HG03565 (cell line): Measurements from ENCODE around the gene SDC1.
"Not testable (repeated sequence)": the region's sequence is repeated elsewhere in the genome, so short reads cannot be mapped to it uniquely, and the experiment has no call there.

Source experiments
- ATAC-seq: cut with Tn5 transposase; IDR thresholded peaks from one replicate; pipeline ENCODE4 v1.9.1; 2021; ENCODE audit warnings: mild to moderate bottlenecking, moderate library complexity; ENCODE audit not compliant: unreplicated experiment

Gene SDC1

GRCh38 chr2:20224716-20225293, at the start of gene SDC1:
SDC1 (minus strand) TSS chr2:20225130; CDS start chr2:20224867, 263 bp downstream.
- no peak for ATAC-seq

DNA sequence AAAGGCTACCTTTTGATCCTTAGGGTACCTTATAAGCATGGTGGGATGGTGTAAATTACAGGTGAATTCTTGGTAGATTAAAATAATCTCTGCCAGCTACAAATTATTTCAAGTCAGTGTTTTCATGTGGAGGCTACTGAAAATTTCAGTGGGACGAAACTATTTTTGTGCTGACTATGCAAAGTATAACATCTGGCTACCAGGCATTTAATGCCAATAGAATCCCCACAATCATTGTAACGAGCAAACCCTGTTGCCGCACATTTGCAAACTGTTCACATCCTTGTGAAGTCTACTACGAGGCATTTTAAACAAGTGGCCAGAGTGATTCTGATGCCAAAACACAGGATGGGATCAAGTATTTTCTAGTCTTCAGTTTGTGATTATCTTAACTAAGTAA, 48.1 kb upstream of the SDC1 start:
- no peak for ATAC-seq

GRCh38 chr2:20268317-20268716, 43.4 kb upstream of the SDC1 start:
- not testable (repeated sequence) for ATAC-seq

GRCh38 chr2:20267529-20267928, 42.6 kb upstream of the SDC1 start:
- ATAC-seq, result no peak

GRCh38 chr2:20264629-20265028, 39.7 kb upstream of the SDC1 start:
- no peak for ATAC-seq

DNA sequence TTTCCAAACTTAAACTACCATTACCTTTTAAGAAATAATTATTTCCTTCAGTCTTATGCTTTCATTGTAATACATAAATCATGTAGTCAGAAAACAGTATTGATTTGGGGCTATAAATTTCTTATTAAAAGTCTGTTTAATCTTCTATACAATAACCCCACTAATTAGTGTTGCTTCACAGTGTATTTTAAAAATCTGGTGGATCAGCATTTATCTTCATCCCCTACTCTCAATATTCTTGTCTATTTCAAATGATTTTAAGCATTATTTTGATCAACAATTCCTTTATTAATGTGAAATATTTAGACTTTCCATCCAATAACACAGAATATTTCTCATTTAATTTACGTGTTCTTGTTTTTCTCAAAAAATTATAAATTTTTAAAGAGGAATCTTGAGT, 32.5 kb upstream of the SDC1 start:
- no peak for ATAC-seq

GRCh38 chr2:20254731-20255130, 29.8 kb upstream of the SDC1 start:
- ATAC-seq, result no peak

DNA sequence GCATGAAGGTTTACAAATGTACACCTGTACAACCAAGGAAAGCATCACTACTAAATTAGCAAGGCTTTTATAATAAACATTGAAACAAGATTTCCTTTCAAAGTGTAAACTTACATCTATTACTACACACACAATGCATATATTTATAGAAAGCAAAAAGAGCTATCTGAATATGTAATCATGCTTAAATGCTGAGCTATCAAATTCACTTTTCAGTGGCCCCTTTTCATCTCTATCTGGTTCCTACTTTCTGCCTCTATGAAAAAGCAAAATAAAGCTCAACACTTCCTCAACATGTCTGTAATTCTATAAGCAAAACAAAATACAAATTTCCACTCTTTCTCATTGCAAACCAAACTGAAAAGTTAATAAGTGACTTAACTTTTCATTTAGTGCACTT, 25.5 kb upstream of the SDC1 start:
- ATAC-seq, result no peak

DNA sequence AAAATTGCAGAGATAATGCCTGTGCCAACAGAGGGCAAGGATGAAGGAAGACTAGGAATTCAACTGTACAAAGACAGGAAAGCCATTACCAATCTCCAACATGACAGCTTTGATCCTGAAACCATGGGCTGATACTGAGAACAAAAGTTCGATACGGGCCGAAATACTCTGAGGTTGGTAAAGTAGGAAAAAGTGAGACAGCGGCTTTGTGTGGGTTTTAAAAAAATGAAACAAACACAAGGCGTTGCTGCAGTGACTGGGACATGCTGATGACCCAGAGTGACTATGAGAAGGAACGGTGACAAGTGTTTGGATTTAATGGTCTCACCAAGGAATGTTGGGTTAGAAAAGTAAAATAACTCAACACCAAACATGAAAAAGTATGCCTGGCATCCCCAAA, 24.2 kb upstream of the SDC1 start:
- ATAC-seq, result no peak

DNA sequence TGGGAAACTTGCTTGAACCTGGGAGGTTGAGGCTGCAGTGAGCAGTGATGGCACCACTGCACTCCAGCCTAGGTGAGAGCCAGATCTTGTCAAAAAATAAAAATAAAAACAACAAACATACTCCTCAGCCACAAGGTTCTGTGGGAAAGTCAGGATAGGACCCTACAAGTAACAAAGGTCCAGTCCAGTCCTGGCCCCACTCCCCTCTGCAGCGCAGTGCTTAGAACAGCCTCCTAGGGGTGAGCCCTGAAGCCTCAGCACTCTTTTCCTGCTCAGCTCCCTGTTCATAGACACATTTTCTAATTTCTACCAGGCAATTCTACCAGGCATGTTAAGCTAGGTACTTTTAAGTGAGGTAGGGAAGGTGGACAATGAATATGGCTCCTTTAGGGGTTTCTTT, 22.2 kb upstream of the SDC1 start:
- ATAC-seq, result no peak

DNA sequence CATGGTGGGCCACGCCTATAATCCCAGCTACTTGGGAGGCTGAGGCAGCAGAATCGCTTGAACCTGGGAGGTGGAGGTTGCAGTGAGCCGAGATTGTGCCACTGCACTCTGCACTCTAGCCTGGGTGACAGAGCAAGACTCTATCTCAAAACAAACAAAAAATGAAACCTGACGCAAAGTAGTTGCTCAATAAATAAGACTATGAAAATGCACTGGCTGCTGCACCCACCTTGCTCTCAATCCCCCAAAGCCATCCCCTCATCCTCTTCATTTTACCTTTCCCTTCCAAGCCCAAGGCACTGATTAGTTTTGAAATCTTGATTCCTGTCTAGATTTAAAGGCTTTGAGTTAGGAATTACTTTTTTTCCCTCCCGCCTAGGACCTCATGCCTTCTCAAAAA, 18.7 kb upstream of the SDC1 start:
- not testable (repeated sequence) for ATAC-seq

DNA sequence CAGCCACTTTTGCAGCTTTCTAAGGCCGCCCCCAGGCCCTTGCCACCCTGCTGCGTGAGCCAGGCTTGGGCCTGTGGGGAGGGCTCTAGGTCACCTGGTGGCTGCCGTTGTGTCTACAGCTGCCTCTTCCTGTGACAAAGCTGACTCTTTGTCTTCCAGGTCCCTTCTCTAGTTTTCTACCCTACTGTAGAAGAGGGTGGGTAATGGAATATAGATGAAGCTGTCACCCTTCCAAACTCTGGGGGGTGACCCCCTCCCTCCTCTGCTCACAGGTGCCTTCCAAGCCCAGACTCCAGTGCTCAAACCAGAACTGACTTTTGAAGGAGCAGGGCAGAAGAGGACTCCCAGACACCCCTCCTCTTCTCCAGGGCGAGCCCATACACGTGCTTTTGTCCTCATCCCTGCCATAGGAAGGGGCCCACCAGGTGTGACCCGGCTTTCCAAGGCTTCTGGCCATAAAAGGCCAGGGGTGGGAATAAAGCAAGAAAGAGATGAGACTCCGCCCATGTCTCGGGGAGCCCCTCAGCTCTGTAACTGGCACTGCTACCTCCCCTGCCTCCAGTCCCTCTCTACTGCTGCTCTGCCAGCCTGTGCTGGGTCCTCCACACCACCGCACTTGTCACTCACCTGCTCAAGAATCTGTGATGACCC, 17.9 kb upstream of the SDC1 start:
- no peak for ATAC-seq

DNA sequence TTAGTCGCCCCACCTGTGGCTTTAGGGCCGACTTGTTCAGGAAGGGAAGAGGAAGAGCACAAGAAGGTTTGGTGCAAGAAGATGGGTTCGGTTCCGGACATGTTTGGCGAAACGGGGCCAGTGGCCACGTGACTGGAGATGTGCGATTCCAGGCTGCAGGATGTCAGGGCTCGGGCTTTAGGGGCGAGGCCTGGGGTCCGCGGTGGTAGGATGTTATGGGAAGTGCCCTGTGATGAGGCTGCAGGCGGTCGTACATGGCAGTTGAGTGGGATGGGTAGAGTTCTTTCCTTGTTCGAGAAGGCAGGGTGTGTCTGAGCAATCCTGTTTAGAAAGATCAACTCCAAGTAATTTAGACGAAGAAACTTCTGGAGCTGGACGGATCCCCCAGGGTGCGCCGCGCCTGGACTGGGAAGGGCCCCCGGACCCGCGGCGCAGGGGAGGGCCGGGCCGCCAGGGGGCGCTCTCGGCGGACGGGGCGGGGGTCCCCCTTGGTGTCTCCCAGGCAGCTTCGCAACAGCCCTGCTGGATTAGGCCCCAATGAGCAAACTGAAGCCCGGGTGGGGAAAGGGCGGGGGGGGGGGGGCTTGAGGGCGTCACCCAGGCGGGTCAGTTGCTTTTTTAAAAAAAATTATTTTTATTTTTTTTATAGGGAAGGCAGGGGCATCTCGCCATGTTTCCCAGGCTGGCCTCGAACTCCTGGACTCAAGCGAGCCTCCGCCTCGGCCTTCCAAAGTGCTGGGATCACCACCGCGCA, 17.2 kb upstream of the SDC1 start:
- ATAC-seq, result no peak

GRCh38 chr2:20240291-20240690, 15.4 kb upstream of the SDC1 start:
- not testable (repeated sequence) for ATAC-seq

DNA sequence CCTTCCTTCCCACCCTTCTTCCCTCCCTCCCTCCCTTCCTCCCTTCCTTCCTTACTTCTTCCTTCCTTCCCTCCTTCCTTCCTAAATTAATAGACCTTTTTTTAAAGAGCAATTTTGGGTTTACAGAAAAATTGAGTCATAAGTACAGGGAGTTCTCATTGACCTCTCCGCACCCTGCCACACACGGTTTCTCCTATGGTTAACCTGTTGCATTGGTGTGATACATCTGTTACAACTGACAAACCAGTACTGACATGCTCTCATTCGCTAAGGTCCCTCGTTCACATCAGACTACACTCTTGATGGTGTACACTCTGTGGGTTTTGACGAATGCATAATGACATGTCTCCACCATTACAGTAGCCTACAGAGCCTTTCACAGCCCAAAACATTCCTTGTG, 11.6 kb upstream of the SDC1 start:
- no peak for ATAC-seq

- no peak for ATAC-seq
These were observed 10.8 kb upstream of the SDC1 start for GRCh38 chr2:20235655-20236305.

DNA sequence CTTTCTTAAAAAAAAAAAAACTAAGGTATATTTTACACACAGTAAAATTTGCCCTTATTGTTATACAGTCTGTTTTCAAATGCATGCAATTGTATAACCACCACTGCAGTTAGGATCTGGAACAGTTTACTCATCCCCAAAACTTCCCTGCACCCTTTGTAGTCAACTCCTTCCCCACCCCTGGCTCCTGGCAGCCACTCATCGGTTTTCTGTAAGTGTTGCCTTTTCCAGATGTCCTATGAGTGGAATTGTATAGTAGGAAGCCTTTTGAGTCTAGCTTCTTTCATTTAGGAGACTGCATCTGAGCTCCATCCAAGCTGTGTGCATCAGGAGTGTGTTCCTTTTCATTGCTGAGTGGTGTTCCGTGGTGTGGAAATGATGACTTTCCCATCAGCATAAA, 9.7 kb upstream of the SDC1 start:
- not testable (repeated sequence) for ATAC-seq

DNA sequence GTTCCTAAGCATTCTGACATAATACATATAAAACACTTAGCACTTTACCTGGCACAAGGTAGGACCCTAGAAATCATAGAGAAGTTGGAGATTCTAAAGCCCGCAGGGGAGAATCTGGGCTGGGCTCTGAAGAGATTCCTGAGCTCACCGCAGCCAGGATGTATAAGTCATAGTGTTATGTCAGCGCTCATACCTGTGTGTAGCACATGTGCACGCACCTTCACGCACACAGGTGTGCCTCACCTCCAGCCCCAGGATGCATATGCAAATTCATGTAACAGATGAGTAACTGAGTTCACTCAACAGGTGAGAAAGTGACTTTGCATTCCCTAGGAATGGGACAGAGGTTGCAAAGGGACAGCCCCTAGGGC, 7.9 kb upstream of the SDC1 start:
- ATAC-seq, result no peak

DNA sequence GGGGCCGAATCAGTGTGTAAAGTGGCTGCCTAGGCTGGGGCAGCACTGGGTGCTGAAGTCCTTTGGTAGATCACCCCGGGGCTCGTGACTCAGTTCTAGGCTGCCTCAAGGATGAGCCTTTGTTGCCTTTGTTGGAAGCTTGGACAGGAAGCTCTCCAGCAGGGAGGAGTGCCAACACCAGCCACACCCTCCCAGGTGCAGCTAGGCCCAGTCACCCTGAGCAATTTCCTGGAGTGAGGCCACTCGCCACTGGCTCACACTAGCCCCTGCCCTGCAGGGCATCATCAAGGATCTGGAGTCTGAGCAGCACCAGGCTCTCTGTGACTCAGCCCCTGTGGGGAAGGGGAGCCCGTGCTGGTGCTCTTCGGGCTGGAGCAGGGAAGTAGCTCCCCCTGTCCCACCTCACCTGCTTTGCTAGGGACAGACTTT, 6.7 kb upstream of the SDC1 start:
- ATAC-seq, result no peak

- ATAC-seq, result no peak
These were observed 6.2 kb upstream of the SDC1 start for GRCh38 chr2:20231159-20231558.

DNA sequence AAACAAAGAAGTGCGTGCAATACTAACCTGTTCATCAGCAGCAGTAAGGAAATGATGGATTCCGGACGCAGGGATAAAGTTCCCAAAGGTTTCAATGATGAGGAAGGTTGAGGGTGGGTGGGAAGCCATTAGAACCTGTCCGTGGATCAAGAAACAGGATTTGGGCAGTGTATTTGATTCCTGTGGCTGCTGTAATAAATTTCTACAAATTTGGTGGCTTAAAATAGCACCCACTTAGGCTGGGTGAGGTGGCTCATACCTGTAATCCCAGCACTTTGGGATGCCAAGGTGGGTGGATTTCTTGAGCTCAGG, 5.1 kb upstream of the SDC1 start:
- ATAC-seq, result no peak
